ENCODE results near the gene BAZ2B. TPM values are rescaled to one million over a fixed set of nuclear protein-coding genes. Genes with fewer than 3 reads are reported as not detected.
"Not testable (repeated sequence)": the region's sequence is repeated elsewhere in the genome, so short reads cannot be mapped to it uniquely, and the experiment has no call there.

BAZ2B gene
- total RNA-seq, 1 experiment from 2014 or later = 17.2 TPM

- no peak for DNase-seq (ENCODE audit: low spot score)
These were observed 189.3 kb downstream of the BAZ2B start for GRCh38 chr2:159427048-159427447.

DNA sequence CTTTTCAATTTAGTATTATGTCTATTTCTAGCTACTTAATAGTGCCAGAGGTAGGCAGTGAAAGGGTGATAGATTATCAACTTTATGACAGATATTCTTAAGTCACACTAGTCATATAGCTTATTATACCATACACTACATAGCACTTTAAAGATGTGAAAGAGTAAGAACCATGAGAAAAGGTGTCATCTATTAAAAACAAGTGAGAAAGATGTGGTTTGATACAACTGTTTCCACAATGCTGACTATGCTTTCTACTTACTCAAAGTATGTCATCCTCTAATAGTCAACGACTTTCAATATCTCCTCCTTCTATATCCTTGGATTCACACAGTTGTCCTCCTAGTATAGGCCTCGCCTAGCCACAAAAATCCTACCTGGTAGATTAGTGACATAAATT lies 196.9 kb downstream of the BAZ2B start:
- no peak for DNase-seq (ENCODE audit: low spot score)

DNA sequence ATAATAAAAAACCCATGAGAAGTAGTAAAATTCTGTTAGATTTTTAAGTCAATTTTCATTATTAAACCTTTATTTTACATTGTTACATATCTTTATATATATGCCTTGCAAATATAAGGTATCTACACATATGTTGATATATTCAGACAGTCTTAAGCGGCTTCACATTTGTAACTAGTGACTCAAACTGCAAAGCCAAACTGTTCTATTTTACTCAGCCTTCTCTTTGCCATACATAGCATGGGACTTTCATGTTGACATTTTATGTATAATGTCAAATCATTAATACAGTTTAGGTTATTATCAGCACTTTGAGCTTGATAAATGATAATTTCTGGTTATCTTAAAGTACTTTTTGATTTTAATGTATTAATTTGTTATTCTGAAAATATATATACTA lies 204.9 kb downstream of the BAZ2B start:
- DNase-seq (ENCODE audit: low spot score) = no peak

GRCh38 chr2:159410276-159410675 lies 206.1 kb downstream of the BAZ2B start:
- no peak for DNase-seq (ENCODE audit: low spot score)

DNA sequence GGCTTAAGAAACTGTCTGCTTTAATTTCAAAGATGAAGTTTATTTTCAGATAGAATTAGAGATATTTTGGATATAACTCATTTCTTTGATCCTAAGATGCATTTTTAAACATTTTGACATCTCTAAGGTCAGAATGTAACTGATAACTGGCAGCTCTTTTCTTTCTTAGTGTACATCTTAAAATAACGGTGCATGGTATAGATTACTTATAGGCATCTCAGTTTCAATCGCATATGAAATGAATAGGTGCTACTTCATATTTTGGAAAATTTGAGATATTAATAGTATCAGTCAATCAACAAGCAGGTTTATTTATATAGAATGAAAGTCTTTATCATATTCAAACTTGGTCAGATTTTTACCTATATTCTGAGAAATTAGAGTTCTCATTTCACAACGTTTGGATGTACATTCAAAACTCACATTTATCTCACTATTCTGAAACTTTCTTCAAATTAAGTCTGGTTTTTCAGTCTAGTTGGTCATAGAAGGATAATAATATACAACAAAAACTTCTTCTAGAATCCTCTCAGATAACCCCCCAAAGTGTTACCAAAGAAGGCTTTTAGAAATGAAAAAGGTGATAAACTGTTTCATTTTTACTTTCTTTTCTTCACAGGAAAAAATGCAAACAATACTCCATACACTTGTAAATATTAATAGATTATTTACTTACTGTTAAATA lies 207.1 kb downstream of the BAZ2B start:
- no peak for DNase-seq (ENCODE audit: low spot score)

GRCh38 chr2:159402790-159403189 lies 213.6 kb downstream of the BAZ2B start:
- DNase-seq (ENCODE audit: low spot score) = no peak

- DNase-seq (ENCODE audit: low spot score) = not testable (repeated sequence)
These were observed 214.2 kb downstream of the BAZ2B start for GRCh38 chr2:159402160-159402559.

GRCh38 chr2:159399716-159400415 lies 216.5 kb downstream of the BAZ2B start:
- peak; percentile 64 for DNase-seq (ENCODE audit: low spot score)

- DNase-seq (ENCODE audit: low spot score) = no peak
These were observed 219.5 kb downstream of the BAZ2B start for GRCh38 chr2:159396799-159397198.

DNA sequence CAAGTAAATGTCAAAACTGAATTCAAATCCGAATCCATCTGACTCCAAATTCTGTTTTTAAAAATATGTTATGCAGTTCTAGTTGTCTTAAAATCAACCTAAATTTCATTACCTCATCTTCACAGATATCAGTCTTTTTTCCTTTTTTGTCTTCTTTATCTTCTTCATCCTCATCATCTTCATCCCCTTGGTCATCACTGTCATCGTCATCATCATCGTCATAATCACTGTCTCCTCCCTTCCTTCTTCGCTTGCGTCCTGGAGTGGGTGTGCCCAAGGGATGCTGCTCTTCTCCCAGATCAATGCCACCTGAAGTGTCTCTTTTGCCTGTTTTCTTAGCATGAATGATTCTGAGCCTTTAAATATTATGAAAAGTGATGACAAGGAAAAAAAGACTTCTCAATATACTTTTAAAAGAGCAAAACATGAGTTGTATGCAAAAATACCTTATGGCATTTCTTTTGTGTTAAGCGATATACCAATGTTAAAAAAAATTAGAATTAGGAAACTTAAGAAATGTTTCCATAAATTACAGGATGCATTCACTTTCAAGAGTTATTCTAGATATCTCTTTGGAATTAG lies 233.8 kb downstream of the BAZ2B start:
- no peak for DNase-seq (ENCODE audit: low spot score)

GRCh38 chr2:159381574-159381973 lies 234.8 kb downstream of the BAZ2B start:
- no peak for DNase-seq (ENCODE audit: low spot score)

DNA sequence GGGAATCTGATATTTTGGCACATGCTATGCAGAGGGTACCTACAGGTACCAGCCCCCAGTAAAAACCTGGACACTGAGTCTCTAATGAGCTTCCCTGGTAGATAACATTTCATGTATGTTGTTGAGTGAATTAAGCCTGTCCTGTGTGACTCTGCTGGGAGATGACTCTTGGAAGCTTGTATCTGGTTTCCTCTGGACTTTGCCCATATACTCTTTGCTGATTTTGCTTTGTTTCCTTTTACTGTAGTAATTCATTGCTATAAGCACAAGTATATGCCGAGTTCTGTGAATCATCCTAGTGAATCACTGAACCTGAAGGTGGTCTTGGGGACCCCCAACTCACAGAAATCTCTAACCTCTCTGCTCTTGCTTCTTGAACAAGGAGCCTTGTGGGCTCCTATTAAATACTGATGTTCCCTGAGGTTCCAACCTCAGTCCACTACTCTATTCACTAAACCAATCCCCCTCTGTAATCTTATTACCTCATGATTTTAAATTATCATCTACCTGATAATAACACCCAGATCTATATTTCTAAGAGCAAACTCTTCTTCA lies 235.6 kb downstream of the BAZ2B start:
- no peak for DNase-seq (ENCODE audit: low spot score)

- DNase-seq (ENCODE audit: low spot score) = no peak
These were observed 237.2 kb downstream of the BAZ2B start for GRCh38 chr2:159379181-159379580.

DNA sequence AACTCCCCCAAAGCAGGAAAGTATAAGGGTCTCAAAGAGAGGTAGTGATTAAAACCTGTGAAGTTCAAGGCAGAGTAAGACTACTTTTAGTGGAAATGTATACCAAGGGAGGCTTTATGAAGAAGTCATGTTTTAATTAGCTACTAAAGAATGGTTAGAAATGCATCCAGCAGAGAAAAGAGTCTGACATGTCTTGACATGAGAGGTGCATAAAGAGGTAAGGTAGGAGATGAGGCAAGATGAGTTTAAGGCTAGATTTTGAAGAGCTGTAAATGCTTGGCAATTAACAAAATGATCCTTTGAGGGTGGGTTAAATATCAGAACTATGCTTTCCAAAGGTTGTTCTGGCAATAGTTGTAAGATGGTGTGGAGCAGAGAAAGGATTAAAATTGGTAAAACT lies 241.1 kb downstream of the BAZ2B start:
- DNase-seq (ENCODE audit: low spot score) = no peak

GRCh38 chr2:159371506-159371905 lies 244.8 kb downstream of the BAZ2B start:
- DNase-seq (ENCODE audit: low spot score) = no peak

- DNase-seq (ENCODE audit: low spot score) = no peak
These were observed 249.8 kb downstream of the BAZ2B start for GRCh38 chr2:159366538-159366937.

GRCh38 chr2:159362816-159363251 lies 253.5 kb downstream of the BAZ2B start:
- DNase-seq (ENCODE audit: low spot score) = no peak

GRCh38 chr2:159362094-159362493 lies 254.3 kb downstream of the BAZ2B start:
- no peak for DNase-seq (ENCODE audit: low spot score)

- DNase-seq (ENCODE audit: low spot score) = not testable (repeated sequence)
These were observed 254.7 kb downstream of the BAZ2B start for GRCh38 chr2:159361603-159362002.

DNA sequence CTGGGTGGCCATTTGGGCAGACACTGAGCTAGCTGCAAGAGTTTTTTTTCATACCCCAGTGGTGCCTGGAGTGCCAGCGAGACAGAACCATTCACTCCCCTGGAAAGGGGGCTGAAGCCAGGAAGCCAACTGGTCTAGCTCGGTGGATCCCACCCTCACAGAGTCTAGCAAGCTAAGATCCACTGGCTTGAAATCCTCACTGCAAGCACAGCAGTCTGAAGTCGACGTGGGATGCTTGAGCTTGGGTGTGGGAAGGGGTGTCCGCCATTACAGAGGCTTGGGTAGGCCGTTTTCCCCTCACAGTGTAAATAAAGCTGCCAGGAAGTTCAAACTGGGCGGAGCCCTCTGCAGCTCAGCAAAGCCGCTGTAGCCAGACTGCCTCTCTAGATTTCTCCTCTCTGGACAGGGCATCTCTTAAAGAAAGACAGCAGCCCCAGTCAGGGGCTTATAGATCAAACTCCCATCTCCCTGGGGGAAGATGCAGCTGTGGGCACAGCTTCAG lies 260.2 kb downstream of the BAZ2B start:
- DNase-seq (ENCODE audit: low spot score) = no peak

DNA sequence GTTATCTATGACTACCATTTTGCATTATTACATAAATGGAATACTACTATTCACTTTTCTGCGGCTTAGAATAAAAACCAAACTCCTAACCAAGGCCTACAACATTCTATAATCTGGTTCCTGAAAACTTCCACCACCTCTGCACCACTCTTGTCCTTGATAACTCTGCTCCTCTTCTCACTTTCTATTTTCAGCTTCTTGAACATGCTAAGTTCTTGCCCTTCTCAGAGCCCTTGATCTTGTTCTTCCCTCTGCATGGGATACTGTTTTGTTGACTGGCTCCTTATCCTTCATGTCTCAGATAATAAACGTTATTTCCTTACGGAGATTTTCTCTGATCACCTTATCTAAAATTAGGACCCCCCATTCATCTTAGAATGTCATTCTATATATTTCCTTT lies 264.4 kb downstream of the BAZ2B start:
- DNase-seq (ENCODE audit: low spot score) = no peak

- no peak for DNase-seq (ENCODE audit: low spot score)
These were observed 266.6 kb downstream of the BAZ2B start for GRCh38 chr2:159349674-159350299.
